HCT116 (cell line): ENCODE results near the gene USP48. TPM values are rescaled to one million over a fixed set of nuclear protein-coding genes. Genes with fewer than 3 reads are reported as not detected.

Source experiments
- ATAC-seq: fragments of 200-7000 bp; cut with Tn5 transposase; 2 replicates; pipeline ENCODE4 v1.9.1; 2020; ENCODE audit warnings: mild to moderate bottlenecking, moderate library complexity
- BruUV-seq: library from RNA; stranded (reverse); fragments of 400-500 nt; replicated peaks from 2 replicates; lab custom pipeline; 2021; lab: Mats Ljungman, UMichigan
- CTCF ChIA-PET: fragments of 300-600 bp; sonication (Branson Sonifier 250); formaldehyde crosslinking; loops from one replicate; lab custom pipeline; 2021; ENCODE audit warnings: antibody characterized with exemption; lab: Charles Lee
- POLR2A ChIA-PET: fragments of 300-600, 350-600 bp; sonication (Branson Sonifier 250); formaldehyde crosslinking; loops from one replicate; lab custom pipeline; 2021; ENCODE audit warnings: antibody characterized with exemption; lab: Charles Lee
- RAD21 ChIA-PET, 2 experiments: fragments of 300-600 bp; sonication (Branson Sonifier 250); formaldehyde crosslinking; loops; one replicate each; lab custom pipeline; 2023; ENCODE audit warnings: low total read pairs in 2 of 2; ENCODE audit not compliant: uncharacterized antibody in 2 of 2, unreplicated experiment in 2 of 2, low non-redundant PET in 1 of 2; lab: Charles Lee
- DNase-seq: peaks from one replicate; pipeline ENCODE4 v3.0.0-alpha.2; 2010; ENCODE audit warnings: low read depth, low spot score
- H2AFZ ChIP-seq: fragments of 200-600 bp; shearing (Covaris generic), sonication (generic); 2 replicates; pipeline ENCODE4 v1.6.1; 2017; ENCODE audit warnings: low read depth, mixed run types, mixed read lengths, antibody characterized with exemption, low read length; ENCODE audit not compliant: poor library complexity, severe bottlenecking
- H3K27ac ChIP-seq: 2 replicates; pipeline ENCODE4 v1.5.1; 2012; ENCODE audit warnings: low read depth, low read length
- H3K27me3 ChIP-seq: fragments of 200-600 bp; sonication (generic); 2 replicates; pipeline ENCODE4 v1.6.1; 2016; ENCODE audit warnings: mixed run types, low read length, mixed read lengths; ENCODE audit not compliant: insufficient read depth
- H3K36me3 ChIP-seq, 2 experiments: fragments of 200-500 bp in 1 of 2; fragments of 200-600 bp in 1 of 2; sonication (Bioruptor generic) in 1 of 2; sonication (generic) in 1 of 2; 2 replicates each; pipeline versions ENCODE4 v1.5.1 to v1.6.1; 2014 to 2016; ENCODE audit warnings: low read length in 2 of 2, inconsistent platforms in 1 of 2, mixed read lengths in 1 of 2, mixed run types in 1 of 2; ENCODE audit not compliant: insufficient read depth in 2 of 2, control insufficient read depth in 1 of 2
- H3K4me1 ChIP-seq, 2 experiments: fragments of 200-600 bp in 1 of 2; sonication (generic) in 1 of 2; 2 replicates each; pipeline versions ENCODE4 v1.5.1 to v1.6.1; 2012 to 2017; ENCODE audit warnings: low read length in 2 of 2, inconsistent platforms in 1 of 2, mild to moderate bottlenecking in 1 of 2, mixed read lengths in 1 of 2, mixed run types in 1 of 2, moderate library complexity in 1 of 2; ENCODE audit not compliant: insufficient read depth in 2 of 2, control insufficient read depth in 1 of 2
- H3K4me2 ChIP-seq: fragments of 200-600 bp; sonication (generic); 2 replicates; pipeline ENCODE4 v1.6.1; 2017; ENCODE audit warnings: mixed run types, low read length, mixed read lengths
- H3K4me3 ChIP-seq, 2 experiments: fragments of 200-600 bp in 1 of 2; sonication (generic) in 1 of 2; replicated peaks in 1 of 2; 2 replicates each; pipeline ENCODE4 v1.5.1; 2011 to 2016; ENCODE audit warnings: low read length in 2 of 2, control low read depth in 1 of 2, low read depth in 1 of 2, mild to moderate bottlenecking in 1 of 2, mixed read lengths in 1 of 2, mixed run types in 1 of 2
- H3K79me2 ChIP-seq: fragments of 200-600 bp; sonication (generic); 2 replicates; pipeline ENCODE4 v1.6.1; 2017; ENCODE audit warnings: mild to moderate bottlenecking, mixed run types, low read length, moderate library complexity, mixed read lengths; ENCODE audit not compliant: insufficient read depth
- H3K9ac ChIP-seq: fragments of 200-600 bp; sonication (generic); 2 replicates; pipeline ENCODE4 v1.6.1; 2016; ENCODE audit warnings: low read length, mixed read lengths
- H3K9me2 ChIP-seq: fragments of 200-600 bp; sonication (generic), shearing (Covaris generic); 2 replicates; pipeline ENCODE4 v1.6.1; 2017; ENCODE audit warnings: mixed run types, mild to moderate bottlenecking, moderate library complexity; ENCODE audit not compliant: insufficient read depth
- H3K9me3 ChIP-seq, 2 experiments: fragments of 200-500 bp in 1 of 2; fragments of 200-600 bp in 1 of 2; sonication (Bioruptor generic) in 1 of 2; sonication (generic) in 1 of 2; 2 replicates each; pipeline ENCODE4 v1.6.1; 2014 to 2017; ENCODE audit warnings: low read length in 2 of 2, mixed read lengths in 2 of 2, inconsistent platforms in 1 of 2, low read depth in 1 of 2, mild to moderate bottlenecking in 1 of 2, mixed run types in 1 of 2, moderate library complexity in 1 of 2; ENCODE audit not compliant: control insufficient read depth in 1 of 2, insufficient read depth in 1 of 2
- H4K20me1 ChIP-seq: fragments of 200-600 bp; sonication (generic), shearing (Covaris generic); 2 replicates; pipeline ENCODE4 v1.6.1; 2017; ENCODE audit warnings: mixed run types, mild to moderate bottlenecking, moderate library complexity; ENCODE audit not compliant: insufficient read depth
- CTCF ChIP-seq, 3 experiments: fragments of 200-600 bp in 1 of 3; sonication (generic) in 1 of 3; IDR thresholded peaks in 2 of 3; conservative IDR thresholded peaks in 1 of 3; 2 replicates each; pipeline ENCODE4 v1.5.1; 2012 to 2017; ENCODE audit warnings: low read depth in 2 of 3, low read length in 2 of 3, antibody characterized with exemption in 1 of 3, borderline replicate concordance in 1 of 3, control low read depth in 1 of 3, mild to moderate bottlenecking in 1 of 3, mixed read lengths in 1 of 3, mixed run types in 1 of 3, moderate library complexity in 1 of 3; ENCODE audit not compliant: insufficient read depth in 1 of 3
- EGR1 ChIP-seq: IDR thresholded peaks from 2 replicates; pipeline ENCODE4 v1.6.1; 2012; ENCODE audit warnings: low read depth
- EZH2 ChIP-seq: fragments of 200-600 bp; sonication (generic); IDR thresholded peaks from 2 replicates; pipeline ENCODE4 v1.6.1; 2017; ENCODE audit warnings: antibody characterized with exemption, mixed run types
- EZH2phosphoT487 ChIP-seq: fragments of 200-600 bp; IDR thresholded peaks from 2 replicates; pipeline ENCODE4 v1.6.1; 2018; ENCODE audit warnings: antibody characterized with exemption, borderline replicate concordance
- JUND ChIP-seq: IDR thresholded peaks from 2 replicates; pipeline ENCODE4 v1.6.1; 2012
- POLR2AphosphoS5 ChIP-seq: IDR thresholded peaks from 2 replicates; pipeline ENCODE4 v1.6.1; 2011; ENCODE audit warnings: mild to moderate bottlenecking, low read depth, low read length, moderate library complexity
- SIN3A ChIP-seq: IDR thresholded peaks from 2 replicates; pipeline ENCODE4 v1.6.1; 2012; ENCODE audit warnings: low read depth
- SP1 ChIP-seq: IDR thresholded peaks from 2 replicates; pipeline ENCODE4 v1.6.1; 2012; ENCODE audit warnings: low read depth
- TCF7L2 ChIP-seq: IDR thresholded peaks from 2 replicates; pipeline ENCODE4 v1.7.0; 2011; ENCODE audit warnings: borderline replicate concordance, inconsistent platforms; ENCODE audit not compliant: insufficient read depth, insufficient read length; ENCODE audit errors: extremely low read depth
- YY1 ChIP-seq: IDR thresholded peaks from 2 replicates; pipeline ENCODE4 v1.6.1; 2011; ENCODE audit warnings: low read length, low read depth, moderate library complexity, mild to moderate bottlenecking; ENCODE audit not compliant: insufficient replicate concordance; ENCODE audit errors: extremely low read depth
- ZFX ChIP-seq: fragments of 450-650 bp; IDR thresholded peaks from 2 replicates; pipeline ENCODE4 v1.6.1; 2017
- ZNF274 ChIP-seq: fragments of 200-500 bp; sonication (Bioruptor generic); IDR thresholded peaks from 2 replicates; pipeline ENCODE4 v1.6.1; 2014; ENCODE audit warnings: mild to moderate bottlenecking, low read depth, low read length, inconsistent platforms
- intact Hi-C: fragments of 100-400 bp; cut with micrococcal nuclease; formaldehyde crosslinking; loops from 2 replicates; pipeline ENCODE4 v1.10.0; 2022
- total RNA-seq: library from RNA; stranded (reverse); gene quantifications from one replicate; pipeline ENCODE4 v1.2.1, GENCODE V29; 2021; ENCODE audit not compliant: unreplicated experiment

Gene USP48
- total RNA-seq, 1 experiment from 2014 or later = 54.8 TPM

- H3K9ac ChIP-seq = no peak overlapping the region
- H3K27ac ChIP-seq = no peak overlapping the region
- TF ChIP-seq SIN3A = no peak
- TF ChIP-seq TCF7L2 = no peak
- no peak for TF ChIP-seq EGR1
- TF ChIP-seq ZFX = no peak
- no peak for TF ChIP-seq CTCF (IDR thresholded peaks at IDR 0.05 in 2 of 3, conservative IDR thresholded peaks at IDR 0.05 in 1 of 3; ENCODE audit: borderline replicate concordance in 1 of 3, insufficient read depth in 1 of 3, low read depth in 2 of 3, low read length in 2 of 3)
- no peak for TF ChIP-seq EZH2phosphoT487
- no peak for TF ChIP-seq YY1
- TF ChIP-seq SP1 = no peak
- TF ChIP-seq EZH2 = no peak
- no peak for TF ChIP-seq ZNF274
- TF ChIP-seq POLR2AphosphoS5 = no peak
- TF ChIP-seq JUND = no peak
- H3K4me2 ChIP-seq = no peak overlapping the region
- CTCF ChIA-PET = no interaction called here
- no peaks in the 10 kb centered on the region for H4K20me1 ChIP-seq
- intact Hi-C loops = no loop called here
- no peak for DNase-seq
- H3K27me3 ChIP-seq = no peaks in the 10 kb centered on the region
- BruUV-seq = no TSS peak
- no peaks in the 10 kb centered on the region for H3K36me3 ChIP-seq
- H3K4me1 ChIP-seq = peaks cover 0 to 7% of the 10 kb centered on the region in 2 experiments; a peak in 1 of 4 replicates
- H3K9me2 ChIP-seq = no peaks in the 10 kb centered on the region
- no peak overlapping the region for H2AFZ ChIP-seq
- POLR2A ChIA-PET = no interaction called here
- RAD21 ChIA-PET = no interaction called here
- no peaks in the 10 kb centered on the region for H3K9me3 ChIP-seq
- no peak overlapping the region for H3K4me3 ChIP-seq
- no peak for ATAC-seq
- H3K79me2 ChIP-seq = no peaks in the 10 kb centered on the region
Measured at GRCh38 chr1:21664806-21665588, 118.0 kb downstream of the USP48 start.
